ENCODE data around the gene GSTO1.

The GSTO1 gene

DNA sequence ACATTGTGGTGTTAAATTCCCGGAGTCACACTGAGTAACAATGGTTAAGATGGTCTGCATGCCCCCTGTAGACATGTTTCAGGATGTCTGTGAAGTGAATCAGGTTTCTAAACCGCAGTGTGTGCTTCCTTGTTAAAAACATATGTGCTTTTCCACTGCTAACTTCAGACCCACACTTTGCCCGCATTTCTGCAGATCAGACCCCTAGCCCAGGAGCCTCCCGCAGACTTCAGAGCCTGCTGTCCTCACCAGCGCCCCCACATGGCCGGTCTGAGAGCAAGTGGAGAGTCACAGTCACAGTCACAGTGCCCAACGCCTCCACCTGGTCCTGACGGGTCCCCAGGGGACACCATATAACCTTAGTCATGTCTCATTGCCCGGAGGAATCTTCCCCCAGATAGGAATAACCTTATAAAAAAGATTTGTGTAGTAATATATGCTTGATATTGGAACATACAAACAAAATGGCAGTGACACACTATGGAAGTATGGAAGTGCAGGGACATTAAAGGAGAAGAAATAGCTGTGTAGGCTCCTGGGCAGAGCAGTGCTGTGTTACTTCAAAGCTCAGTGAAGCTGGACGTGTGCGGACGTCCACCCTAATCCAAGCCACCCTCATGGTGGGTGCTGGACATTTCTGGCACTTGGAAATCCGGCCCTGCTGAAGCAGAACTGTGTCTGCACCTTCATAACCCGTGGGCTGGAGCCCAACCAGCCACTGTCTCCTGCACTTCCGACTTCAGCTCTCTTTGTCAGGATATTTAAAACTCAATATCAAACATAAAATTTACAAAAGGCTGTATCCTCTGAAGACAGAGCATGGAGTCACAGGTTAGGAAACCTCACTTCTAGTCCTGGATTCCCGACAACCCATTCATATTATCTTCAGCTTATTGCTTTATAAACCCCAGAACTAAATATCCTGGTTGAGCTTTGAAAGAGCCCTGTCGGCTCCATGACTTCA lies 43.3 kb downstream of the GSTO1 start:
- no peak overlapping the region for H3K4me3 ChIP-seq
- no peaks in the 10 kb centered on the region for H3K9me3 ChIP-seq
- peaks cover 0 to 62% (median 20%) of the 10 kb centered on the region in 4 donors for H3K4me1 ChIP-seq
- no peaks in the 10 kb centered on the region for H3K36me3 ChIP-seq
- H3K27me3 ChIP-seq: no peaks in the 10 kb centered on the region
- H3K27ac ChIP-seq: peak overlapping the region; percentile 75 to 95
- DNase-seq: no peak
- intact Hi-C loops (cut with DNase I; ENCODE audit: low total_unique reads): no loop called here
- TF ChIP-seq, protein P1, sequence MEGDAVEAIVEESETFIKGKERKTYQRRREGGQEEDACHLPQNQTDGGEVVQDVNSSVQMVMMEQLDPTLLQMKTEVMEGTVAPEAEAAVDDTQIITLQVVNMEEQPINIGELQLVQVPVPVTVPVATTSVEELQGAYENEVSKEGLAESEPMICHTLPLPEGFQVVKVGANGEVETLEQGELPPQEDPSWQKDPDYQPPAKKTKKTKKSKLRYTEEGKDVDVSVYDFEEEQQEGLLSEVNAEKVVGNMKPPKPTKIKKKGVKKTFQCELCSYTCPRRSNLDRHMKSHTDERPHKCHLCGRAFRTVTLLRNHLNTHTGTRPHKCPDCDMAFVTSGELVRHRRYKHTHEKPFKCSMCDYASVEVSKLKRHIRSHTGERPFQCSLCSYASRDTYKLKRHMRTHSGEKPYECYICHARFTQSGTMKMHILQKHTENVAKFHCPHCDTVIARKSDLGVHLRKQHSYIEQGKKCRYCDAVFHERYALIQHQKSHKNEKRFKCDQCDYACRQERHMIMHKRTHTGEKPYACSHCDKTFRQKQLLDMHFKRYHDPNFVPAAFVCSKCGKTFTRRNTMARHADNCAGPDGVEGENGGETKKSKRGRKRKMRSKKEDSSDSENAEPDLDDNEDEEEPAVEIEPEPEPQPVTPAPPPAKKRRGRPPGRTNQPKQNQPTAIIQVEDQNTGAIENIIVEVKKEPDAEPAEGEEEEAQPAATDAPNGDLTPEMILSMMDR (IDR thresholded peaks at IDR 0.05): no peak

DNA sequence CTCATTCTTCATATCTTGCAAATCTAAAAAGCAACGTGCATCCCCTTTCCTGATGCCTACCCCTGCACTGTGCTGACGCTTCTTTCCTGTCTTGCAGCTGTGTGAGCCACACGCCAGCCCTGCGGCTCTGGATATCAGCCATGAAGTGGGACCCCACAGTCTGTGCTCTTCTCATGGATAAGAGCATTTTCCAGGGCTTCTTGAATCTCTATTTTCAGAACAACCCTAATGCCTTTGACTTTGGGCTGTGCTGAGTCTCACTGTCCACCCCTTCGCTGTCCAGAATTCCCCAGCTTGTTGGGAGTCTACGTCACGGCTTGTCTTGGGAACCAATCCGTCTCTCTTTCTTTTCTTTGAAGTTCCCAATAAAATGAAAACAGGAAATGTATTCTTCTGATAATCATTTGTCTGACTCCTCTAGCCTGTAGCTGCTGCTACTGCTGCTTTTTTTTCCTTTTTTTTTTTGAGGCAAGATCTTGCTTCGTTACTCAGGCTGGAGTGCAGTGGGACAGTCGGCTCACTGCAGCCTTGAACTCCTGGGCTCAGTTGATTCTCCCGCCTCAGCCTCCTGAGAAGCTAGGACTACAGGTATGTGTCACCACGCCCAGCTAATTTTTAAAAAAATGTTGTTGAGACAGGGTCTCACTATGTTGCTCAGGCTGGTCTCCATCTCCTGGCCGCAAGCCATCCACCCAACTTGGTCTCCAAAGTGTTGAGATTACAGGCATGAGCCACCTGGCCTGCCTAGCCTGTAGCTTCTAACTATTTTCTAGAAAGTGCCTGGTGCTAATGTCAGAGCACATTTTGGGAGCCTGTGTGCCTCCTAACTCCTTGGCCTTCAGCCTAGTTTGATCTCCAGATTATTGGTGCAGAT lies 44.6 kb downstream of the GSTO1 start:
- intact Hi-C loops (cut with DNase I; ENCODE audit: low total_unique reads): no loop called here
- peak overlapping the region; percentile 75 to 95 for H3K27ac ChIP-seq

DNA sequence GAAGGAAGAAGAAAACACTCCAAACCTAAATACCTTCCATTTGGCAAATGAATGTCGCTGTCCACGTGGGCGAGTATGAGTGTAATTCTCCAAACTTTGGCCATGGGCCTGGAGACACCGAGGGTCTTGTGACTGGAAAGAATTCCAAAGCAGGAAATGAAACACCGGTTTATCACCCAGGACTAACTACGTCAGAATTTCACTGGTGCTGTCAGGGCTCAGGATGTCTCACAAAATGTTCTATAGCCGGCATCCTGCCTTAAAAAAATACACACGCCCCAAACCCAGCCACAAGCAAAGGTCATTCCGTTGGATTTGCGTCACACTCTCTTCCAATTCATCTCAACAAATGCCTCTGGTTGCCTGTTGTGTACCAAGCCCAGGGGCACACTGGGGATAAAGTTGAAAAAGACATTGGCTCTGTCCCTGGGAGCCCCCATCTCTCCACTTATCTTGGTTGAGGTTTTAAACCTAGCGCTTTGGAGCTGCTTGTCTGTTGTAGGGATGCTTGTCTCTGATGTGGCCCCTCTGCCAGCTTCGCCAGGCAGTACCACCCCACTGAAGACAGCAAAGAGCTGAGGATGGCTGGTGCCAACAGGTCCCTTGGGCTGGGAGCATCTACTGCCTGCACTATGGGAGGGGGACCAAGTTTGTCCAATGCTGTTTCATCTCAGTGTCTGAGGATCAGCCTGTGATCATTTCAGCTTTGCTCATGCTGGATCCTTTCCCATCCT lies 45.5 kb downstream of the GSTO1 start:
- H3K27ac ChIP-seq: peak overlapping the region; percentile 80 to 95
- TF ChIP-seq, protein P1 (IDR thresholded peaks at IDR 0.05): no peak
- peaks cover 0 to 53% (median 22%) of the 10 kb centered on the region in 4 donors for H3K4me1 ChIP-seq
- peak; percentile 72 to 88 for DNase-seq
- H3K36me3 ChIP-seq: no peaks in the 10 kb centered on the region
- intact Hi-C loops (cut with DNase I; ENCODE audit: low total_unique reads): loop anchor here (2.0 kb wide), 1 partner anchor 39 kb away; the partner anchor contains the start of gene ITPRIP
- H3K4me3 ChIP-seq: peak overlapping the region in 1 of 2 donors; percentile 23
- H3K27me3 ChIP-seq: no peaks in the 10 kb centered on the region
- H3K9me3 ChIP-seq: no peaks in the 10 kb centered on the region

More for the DNA sequence above, 44.6 kb downstream of the GSTO1 start:
- Histone ChIP-seq H3K27me3 (no peaks in the 10 kb centered on the region), H3K9me3 (no peaks in the 10 kb centered on the region), H3K36me3 (no peaks in the 10 kb centered on the region), H3K4me3 (peak overlapping the region in 1 of 2 donors; percentile 14), H3K4me1 (peaks cover 0 to 53% (median 20%) of the 10 kb centered on the region in 4 donors)
- DNase-seq: no peak
- TF ChIP-seq, protein P1 (IDR thresholded peaks at IDR 0.05): no peak

DNA sequence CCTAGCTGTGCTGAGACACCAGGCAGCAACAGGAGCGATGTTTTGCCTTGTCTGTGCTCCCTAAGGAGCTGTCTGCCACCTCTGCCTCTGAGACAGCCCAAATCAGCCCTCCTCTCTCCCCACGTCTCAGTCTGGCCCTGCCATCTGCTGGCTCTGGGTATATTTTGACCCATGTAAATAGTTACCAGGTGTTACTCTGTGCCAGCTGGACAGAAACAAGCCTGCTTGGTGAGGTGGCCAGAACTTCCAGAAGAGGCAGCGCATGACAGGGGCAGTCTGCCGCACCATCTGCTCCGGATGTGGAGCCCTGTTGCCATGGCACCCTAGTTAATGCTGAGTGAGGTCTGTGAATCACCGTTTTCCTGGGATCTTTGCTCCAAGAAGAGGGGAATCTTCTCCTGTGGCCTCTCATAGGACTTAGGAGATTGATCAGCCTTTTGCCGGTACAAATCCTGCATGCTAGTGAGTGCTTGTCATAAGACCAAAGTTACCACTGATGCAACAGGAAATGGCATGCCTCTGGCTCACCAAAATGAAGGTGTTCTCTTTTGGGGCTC lies 46.1 kb downstream of the GSTO1 start:
- peak overlapping the region; percentile 80 to 95 for H3K27ac ChIP-seq
- no peaks in the 10 kb centered on the region for H3K36me3 ChIP-seq
- H3K4me3 ChIP-seq: peak overlapping the region in 1 of 2 donors; percentile 23
- H3K27me3 ChIP-seq: no peaks in the 10 kb centered on the region
- TF ChIP-seq, protein P1 (IDR thresholded peaks at IDR 0.05): peak; percentile 15 to 24
- intact Hi-C loops (cut with DNase I; ENCODE audit: low total_unique reads): loop anchor here (2.0 kb wide), 1 partner anchor 38 kb away; the partner anchor contains the start of gene ITPRIP
- peak; percentile 84 to 94 for DNase-seq
- peaks cover 6 to 54% (median 27%) of the 10 kb centered on the region in 4 donors for H3K4me1 ChIP-seq
- no peaks in the 10 kb centered on the region for H3K9me3 ChIP-seq
